AG08395 (cell line): ENCODE measurements around the gene HUWE1.
A peak's percentile ranks its signal among the peaks of the same experiment; 100 is the strongest.

Experiments
- DNase-seq: peaks from one replicate; pipeline ENCODE4 v3.0.0; 2012; ENCODE audit warnings: mixed read lengths, low spot score

Gene HUWE1

GRCh38 chrX:53688300-53688699, 1.8 kb upstream of the HUWE1 start:
- DNase-seq: no peak

DNA sequence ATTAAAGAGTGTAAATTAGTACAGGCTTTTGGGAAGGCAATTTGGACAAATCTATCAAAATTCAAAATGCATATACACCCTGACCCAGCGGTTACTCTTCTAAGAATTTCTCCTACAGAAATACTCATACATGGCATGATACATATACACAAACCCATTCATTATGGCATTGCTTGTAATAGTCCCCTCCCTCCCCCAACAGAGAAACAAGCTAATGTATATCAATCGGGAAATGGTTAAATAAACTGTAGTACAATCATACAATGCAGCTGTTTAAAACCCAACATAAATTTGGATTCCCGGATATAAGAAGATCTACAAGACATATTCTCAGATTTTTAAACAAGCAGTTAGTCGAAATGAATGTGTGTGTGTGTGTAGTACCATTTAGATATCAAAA, 808 bp downstream of the HUWE1 start:
- no peak for DNase-seq

DNA sequence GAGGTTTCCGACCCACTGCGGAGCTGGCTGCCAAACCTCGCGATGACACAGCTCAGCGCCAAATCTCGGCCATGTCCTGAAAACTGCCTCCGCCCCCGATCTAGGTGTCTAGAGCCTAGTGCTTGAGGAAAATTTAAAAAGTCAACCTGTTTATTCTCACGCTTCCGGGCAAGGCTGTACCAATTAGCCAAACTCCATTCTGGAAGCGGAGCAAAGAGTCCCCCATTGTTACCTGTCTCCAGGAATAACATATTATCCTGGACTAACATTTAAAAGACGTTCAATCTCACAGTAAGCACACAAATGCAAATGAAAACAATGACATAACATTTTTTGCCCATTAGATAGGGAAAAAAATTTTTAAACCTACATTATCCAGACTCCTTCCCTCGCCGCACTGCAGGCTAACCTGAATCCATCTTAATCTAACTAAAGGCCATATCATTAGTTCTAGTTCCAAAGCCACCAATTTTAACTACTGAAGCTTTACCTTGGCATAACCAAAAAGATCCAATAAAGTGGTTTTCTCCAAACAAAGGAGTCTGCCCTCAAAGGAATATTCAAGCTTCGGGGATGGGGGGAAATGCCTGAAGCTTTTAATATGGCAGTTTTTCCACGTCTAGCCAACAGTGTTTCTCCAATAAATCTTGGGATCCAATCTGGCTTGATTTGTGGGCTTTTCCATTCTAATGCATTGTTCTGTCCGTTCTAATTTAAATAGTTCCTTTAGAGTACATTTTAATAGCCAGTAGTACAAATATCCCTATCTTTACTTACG, 1.9 kb downstream of the HUWE1 start:
- DNase-seq: no peak

DNA sequence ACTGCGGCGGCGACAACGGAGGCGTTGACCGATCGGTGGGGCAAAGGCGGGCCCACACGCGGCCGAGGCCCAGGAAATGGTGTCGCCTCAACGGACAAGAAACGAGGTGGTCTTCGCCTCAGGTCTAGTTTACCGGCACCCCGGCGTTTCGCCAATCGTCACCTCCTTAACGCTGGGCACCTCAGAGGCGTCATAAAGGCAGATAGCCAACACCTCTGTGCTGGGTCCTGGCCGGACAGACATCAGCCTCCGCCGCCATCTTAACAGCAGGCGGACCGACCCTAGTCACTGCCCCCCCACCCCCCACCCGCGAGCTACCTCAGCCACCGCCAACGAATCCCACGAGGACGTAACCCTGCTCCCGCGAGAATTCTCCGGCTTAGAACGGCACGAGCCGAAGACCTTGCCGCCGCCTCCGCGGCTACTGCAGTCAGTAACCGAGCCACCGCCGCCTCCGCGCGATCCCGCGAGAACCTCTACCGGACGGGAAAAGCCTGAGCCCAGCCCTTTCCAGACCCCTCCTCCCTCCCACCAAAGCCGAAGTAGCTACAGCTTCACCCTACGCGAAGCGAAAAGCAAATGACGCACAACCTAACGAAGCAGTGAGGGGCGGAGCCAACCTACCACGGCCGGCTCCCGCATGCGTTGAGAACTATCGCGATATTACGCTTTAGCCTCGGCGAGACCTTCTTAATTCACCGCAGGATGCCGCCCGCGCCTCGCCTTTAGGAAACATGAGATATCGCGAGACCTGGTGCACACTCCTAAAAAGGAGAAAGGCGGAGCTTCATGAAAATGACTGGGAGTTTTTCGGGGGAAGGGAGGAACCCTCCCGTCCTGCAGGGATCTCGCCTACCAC, 2.7 kb downstream of the HUWE1 start:
- DNase-seq: peak; percentile 86

- DNase-seq: peak; percentile 18
Measured at GRCh38 chrX:53682885-53683555, 3.5 kb downstream of the HUWE1 start.

- DNase-seq: no peak
Measured at GRCh38 chrX:53681661-53682060, 4.9 kb downstream of the HUWE1 start.

DNA sequence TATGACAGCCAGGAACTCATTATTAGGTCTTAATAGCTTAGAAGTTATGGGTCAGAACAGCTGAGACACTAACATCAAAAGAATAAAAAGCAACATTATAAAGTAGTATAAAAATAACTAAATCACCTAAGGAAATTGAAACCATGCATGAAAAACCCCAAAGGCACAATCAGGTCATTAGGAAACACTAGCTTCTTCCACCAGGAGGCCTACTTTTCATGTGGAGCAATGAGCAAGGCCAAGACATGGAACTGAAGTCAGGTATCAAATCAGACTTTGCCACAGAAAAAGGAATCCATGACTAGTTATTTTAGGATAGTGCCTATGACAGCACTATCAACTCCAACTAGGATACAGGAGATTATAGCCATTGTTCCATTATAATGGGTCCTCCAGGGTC, 7.9 kb downstream of the HUWE1 start:
- no peak for DNase-seq

- no peak for DNase-seq
Measured at GRCh38 chrX:53677286-53677685, 9.2 kb downstream of the HUWE1 start.

DNA sequence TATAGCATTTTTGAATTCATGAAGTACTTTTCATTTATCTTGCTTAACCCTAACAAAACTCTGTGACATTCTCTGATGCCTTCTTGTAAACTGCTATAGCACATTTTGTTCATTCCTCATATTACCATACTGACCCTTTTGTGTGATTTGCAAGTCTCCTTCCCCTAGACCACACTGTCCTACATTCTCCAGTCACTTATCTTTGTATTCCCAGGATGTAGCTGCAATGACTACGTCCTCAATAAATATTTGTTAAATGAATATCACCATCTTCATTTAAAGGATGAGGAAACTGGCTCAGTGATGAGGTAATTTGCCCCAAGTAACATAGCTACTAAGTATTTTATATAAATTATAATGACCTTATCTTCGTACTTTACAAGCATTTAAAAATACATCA, 11.9 kb downstream of the HUWE1 start:
- DNase-seq: no peak

- no peak for DNase-seq
Measured at GRCh38 chrX:53669258-53669657, 17.3 kb downstream of the HUWE1 start.

DNA sequence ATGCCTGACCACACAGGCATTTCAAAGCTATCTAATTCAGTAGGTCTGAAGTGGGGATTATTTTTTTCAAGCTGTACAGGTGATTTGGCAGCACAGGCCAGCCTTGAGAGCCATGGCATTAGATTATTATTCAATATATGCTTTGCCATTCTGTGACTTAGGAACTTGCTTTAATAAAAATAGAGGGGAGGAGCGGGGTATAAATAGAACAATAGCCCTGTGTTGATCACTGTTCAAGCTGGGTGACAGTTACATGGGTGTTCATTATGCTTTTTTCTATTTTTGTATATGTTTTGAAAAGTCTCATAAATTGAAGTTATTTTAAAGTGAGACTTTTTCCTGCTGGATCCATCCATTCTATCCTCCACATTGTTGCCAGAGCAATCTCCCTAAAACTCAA, 20.3 kb downstream of the HUWE1 start:
- no peak for DNase-seq

DNA sequence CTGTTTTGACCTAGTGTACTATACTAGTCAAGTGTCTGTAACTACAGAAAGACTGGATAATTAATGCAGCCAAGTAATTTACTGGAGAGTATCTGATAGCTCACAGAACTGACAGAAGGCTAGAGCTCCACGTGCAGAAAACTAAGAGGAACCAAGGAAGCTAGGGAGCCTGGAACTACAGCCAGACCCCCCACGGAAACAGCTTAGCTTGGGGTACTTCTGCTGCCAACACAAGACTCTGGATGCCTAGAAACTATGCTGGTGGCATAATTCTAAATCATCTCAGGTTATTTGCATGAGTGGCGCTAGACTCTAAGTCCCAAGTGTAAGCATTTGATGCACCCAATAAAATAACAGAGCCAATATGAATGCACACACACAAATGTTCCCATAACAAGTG, 26.5 kb downstream of the HUWE1 start:
- DNase-seq: no peak

DNA sequence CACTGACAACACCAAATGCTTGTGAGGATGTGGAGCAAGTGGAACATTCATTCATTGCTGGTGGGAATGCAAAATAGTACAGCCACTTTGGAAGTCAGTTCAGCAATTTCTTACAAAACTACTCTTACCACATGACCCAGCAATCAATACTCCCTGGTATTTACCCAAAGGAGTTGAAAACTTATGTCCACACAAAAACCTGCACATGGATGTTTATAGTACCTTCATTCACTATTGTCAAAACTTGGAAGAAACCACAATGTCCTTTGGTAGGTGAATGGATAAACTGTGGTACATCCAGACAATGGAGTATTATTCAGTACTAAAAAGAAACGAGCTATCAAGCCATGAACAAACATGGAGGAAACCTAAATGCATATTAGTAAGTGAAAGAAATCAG, 27.5 kb downstream of the HUWE1 start:
- no peak for DNase-seq

- no peak for DNase-seq
Measured at GRCh38 chrX:53656845-53657244, 29.7 kb downstream of the HUWE1 start.

DNA sequence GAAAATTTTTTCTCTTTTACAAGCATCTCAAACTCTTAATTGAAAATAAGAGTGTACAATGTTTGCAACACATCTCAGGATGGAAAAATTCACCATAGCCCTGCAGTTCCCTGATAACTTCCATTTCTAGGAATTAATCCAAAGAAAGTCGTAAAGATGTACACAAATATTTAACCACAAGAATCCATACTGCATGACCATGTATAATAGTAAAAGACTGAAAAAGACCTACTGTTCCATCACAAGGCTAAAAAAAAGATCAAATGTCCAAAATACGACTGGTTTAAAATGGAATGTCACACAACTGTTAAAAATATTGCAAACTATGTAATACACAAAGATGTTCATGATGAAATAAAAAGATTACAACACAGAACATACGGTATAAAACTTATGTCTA, 32.1 kb downstream of the HUWE1 start:
- DNase-seq: no peak

- DNase-seq: no peak
Measured at GRCh38 chrX:53644751-53645150, 41.8 kb downstream of the HUWE1 start.

- DNase-seq: no peak
Measured at GRCh38 chrX:53642337-53642736, 44.2 kb downstream of the HUWE1 start.

GRCh38 chrX:53639257-53639656, 47.3 kb downstream of the HUWE1 start:
- DNase-seq: no peak

DNA sequence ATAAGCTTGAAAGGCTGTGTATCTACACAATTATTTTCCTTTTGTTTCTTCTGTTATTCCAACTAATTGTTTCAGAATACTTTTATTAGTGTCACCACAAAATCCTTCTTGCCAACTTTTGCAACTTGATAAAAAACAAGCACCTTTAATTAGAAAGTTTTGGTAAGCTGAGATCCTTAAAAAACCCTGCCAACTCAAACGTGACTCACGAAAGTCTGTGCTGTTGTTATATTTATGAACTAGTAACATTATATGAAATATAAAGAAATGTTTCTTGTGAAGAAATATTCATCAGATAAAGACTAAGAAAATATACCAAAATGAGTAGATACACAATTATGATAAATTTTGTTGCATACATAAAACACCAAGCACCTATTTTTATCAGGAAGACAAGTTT, 49.0 kb downstream of the HUWE1 start:
- DNase-seq: no peak

DNA sequence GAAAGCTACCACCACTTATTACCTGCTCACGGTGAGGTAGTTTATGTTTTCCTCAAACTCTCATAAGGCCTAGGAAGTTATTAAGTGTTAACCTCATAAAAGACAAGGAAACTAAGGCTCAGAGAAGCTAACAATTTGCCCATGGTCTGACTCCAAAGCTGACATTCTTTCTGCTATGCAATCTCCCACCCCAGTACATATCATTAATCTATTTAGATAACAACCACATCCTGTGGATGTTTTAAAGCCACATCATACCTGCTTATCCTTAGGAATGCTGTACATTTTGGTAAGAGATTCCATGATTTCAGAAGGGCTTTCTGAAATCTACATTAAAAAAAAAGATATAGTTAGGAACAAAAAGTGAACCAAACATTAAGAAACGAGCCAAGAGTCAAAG, 55.4 kb downstream of the HUWE1 start:
- DNase-seq: no peak

GRCh38 chrX:53630261-53630660, 56.3 kb downstream of the HUWE1 start:
- DNase-seq: no peak

GRCh38 chrX:53622431-53622830, 64.1 kb downstream of the HUWE1 start:
- DNase-seq: no peak

DNA sequence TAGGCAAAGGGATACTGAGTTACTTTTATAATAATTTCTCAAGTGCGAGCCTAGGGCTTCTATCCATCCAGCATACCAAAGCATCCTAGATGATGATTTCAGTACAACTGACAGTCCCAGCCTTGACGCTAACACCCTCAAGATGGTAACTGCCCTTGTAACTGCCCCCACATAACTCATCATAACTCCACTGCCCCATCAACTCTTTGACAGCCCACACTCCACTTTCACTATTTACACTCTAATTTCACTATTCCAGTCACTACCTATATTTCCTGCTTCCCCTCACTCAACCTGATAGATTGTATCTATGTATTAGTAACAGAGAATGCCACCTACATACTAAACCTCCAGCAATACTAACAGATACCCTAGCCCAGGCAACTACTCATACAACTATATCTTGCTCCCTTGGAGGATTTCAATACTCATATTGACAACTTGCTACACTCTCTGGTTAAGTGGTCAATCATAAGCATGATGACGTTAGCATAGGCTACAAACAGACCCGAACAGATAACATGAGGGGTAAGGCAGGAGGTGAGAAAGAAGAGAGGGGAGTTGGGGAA, 65.0 kb downstream of the HUWE1 start:
- DNase-seq: no peak
